Hematopoietic multipotent progenitor cell treated with erythropoietin and hydrocortisone succinate and interleukin-3 and kit ligand, for 15 days (in vitro differentiated cells): ENCODE results near the gene ACADVL.
A peak's percentile ranks its signal among the peaks of the same experiment; 100 is the strongest.

Experiments used
- DNase-seq: peaks from one replicate; pipeline ENCODE4 v3.0.0-alpha.2; 2015; ENCODE audit warnings: low spot score

ACADVL gene

GRCh38 chr17:7217113-7217987, 2.4 kb upstream of the ACADVL start:
- no peak for DNase-seq

- no peak for DNase-seq
These were observed 1.6 kb upstream of the ACADVL start for GRCh38 chr17:7218166-7218565.

- DNase-seq = no peak
These were observed 980 bp upstream of the ACADVL start for GRCh38 chr17:7218758-7219157.

- no peak for DNase-seq
These were observed 418 bp upstream of the ACADVL start for GRCh38 chr17:7219229-7219811.

- peak; percentile 77 for DNase-seq
These were observed 997 bp downstream of the ACADVL start for GRCh38 chr17:7220593-7221277.

GRCh38 chr17:7221278-7222092, 1.7 kb downstream of the ACADVL start:
- no peak for DNase-seq

- no peak for DNase-seq
These were observed 2.6 kb downstream of the ACADVL start for GRCh38 chr17:7222093-7222971.

- no peak for DNase-seq
These were observed 3.2 kb downstream of the ACADVL start for GRCh38 chr17:7222972-7223292.

- no peak for DNase-seq
These were observed 3.6 kb downstream of the ACADVL start for GRCh38 chr17:7223375-7223774.

GRCh38 chr17:7224110-7224509, 4.4 kb downstream of the ACADVL start:
- no peak for DNase-seq

- no peak for DNase-seq
These were observed 4.9 kb downstream of the ACADVL start for GRCh38 chr17:7224661-7225111.

- no peak for DNase-seq
These were observed 6.1 kb downstream of the ACADVL start for GRCh38 chr17:7225711-7226331.

GRCh38 chr17:7226721-7227710, 7.3 kb downstream of the ACADVL start:
- no peak for DNase-seq

- DNase-seq = no peak
These were observed 9.2 kb downstream of the ACADVL start for GRCh38 chr17:7228920-7229319.

GRCh38 chr17:7229504-7229903, 9.8 kb downstream of the ACADVL start:
- no peak for DNase-seq

- DNase-seq = no peak
These were observed 12.4 kb downstream of the ACADVL start for GRCh38 chr17:7232114-7232513.

GRCh38 chr17:7233701-7234082, 14.0 kb downstream of the ACADVL start:
- no peak for DNase-seq

- peak; percentile 97 for DNase-seq
These were observed 14.6 kb downstream of the ACADVL start, which contains the start of gene DVL2 for GRCh38 chr17:7234083-7234951. Gene DVL2, minus strand, starts transcription at chr17:7234517. Its CDS starts 255 bp downstream, at chr17:7234262.
